Peyer's patch (tissue), 4 donors: ENCODE data around the gene RSBN1L. TPM values are rescaled to one million over a fixed set of nuclear protein-coding genes. Genes with fewer than 3 reads are reported as not detected.

Experiments used
- DNase-seq, 3 donors: peaks; one replicate each; pipeline ENCODE4 v3.0.0-alpha.2; 2017 to 2019
- H3K27ac ChIP-seq, 4 donors: fragments of 200-600 bp; sonication (generic); one replicate each; pipeline ENCODE4 v1.5.1; 2016 to 2019
- H3K27me3 ChIP-seq, 2 donors: fragments of 200-600 bp; sonication (generic); one replicate each; pipeline ENCODE4 v1.5.1; 2019
- H3K36me3 ChIP-seq, 3 donors: fragments of 200-600 bp; sonication (generic); one replicate each; pipeline ENCODE4 v1.5.1; 2016 to 2019
- H3K4me1 ChIP-seq, 4 donors: fragments of 200-600 bp; sonication (generic); one replicate each; pipeline ENCODE4 v1.5.1; 2016 to 2019
- H3K4me3 ChIP-seq, 4 donors: fragments of 200-600 bp; sonication (generic); 1 replicate in 3 of 4; 2 replicates in 1 of 4; pipeline ENCODE4 v1.5.1; 2016 to 2019; ENCODE audit warnings: mild to moderate bottlenecking in 1 of 4
- H3K9me3 ChIP-seq, 4 donors: fragments of 200-600 bp; sonication (generic); one replicate each; pipeline ENCODE4 v1.5.1; 2016 to 2019; ENCODE audit warnings: mild to moderate bottlenecking in 1 of 4
- CTCF ChIP-seq, 6 experiments: fragments of 450-650 bp in 4 of 6; fragments of 200-600 bp in 2 of 6; sonication (generic) in 1 of 6; IDR thresholded peaks; one replicate each; pipeline ENCODE4 v1.5.1; 2017 to 2019; ENCODE audit warnings: antibody characterized with exemption in 6 of 6, mild to moderate bottlenecking in 3 of 6, moderate library complexity in 1 of 6
- POLR2A ChIP-seq, 2 donors: fragments of 450-650 bp; IDR thresholded peaks; one replicate each; pipeline ENCODE4 v1.5.1; 2017; ENCODE audit warnings: antibody characterized with exemption in 2 of 2, mild to moderate bottlenecking in 2 of 2, moderate library complexity in 2 of 2
- total RNA-seq, 4 donors: library from RNA; depleted of rRNA; stranded (reverse); fragments of >200 nt; gene quantifications; one replicate each; pipeline ENCODE4 v1.1.0, GENCODE V29; 2016

RSBN1L gene
- total RNA-seq, 4 donors from 2014 or later: 18.9 to 57.8 (median 23.6) TPM

- no peak overlapping the region for H3K27ac ChIP-seq
- H3K36me3 ChIP-seq: no peaks in the 10 kb centered on the region
- no peaks in the 10 kb centered on the region for H3K27me3 ChIP-seq
- TF ChIP-seq POLR2A (IDR thresholded peaks at IDR 0.05) (no peak), CTCF (IDR thresholded peaks at IDR 0.05) (no peak)
- no peak for DNase-seq
- H3K9me3 ChIP-seq: no peaks in the 10 kb centered on the region
- peaks cover 0 to 9% (median 0%) of the 10 kb centered on the region in 4 donors for H3K4me1 ChIP-seq
- H3K4me3 ChIP-seq: no peak overlapping the region
Measured at GRCh38 chr7:77786741-77787140, 90.5 kb downstream of the RSBN1L start.

GRCh38 chr7:77788327-77788902 is 92.2 kb downstream of the RSBN1L start:
- H3K4me1 ChIP-seq: peaks cover 0 to 12% (median 0%) of the 10 kb centered on the region in 4 donors
- H3K4me3 ChIP-seq: no peak overlapping the region
- DNase-seq: no peak
- H3K27ac ChIP-seq: no peak overlapping the region
- no peaks in the 10 kb centered on the region for H3K9me3 ChIP-seq
- H3K36me3 ChIP-seq: no peaks in the 10 kb centered on the region
- TF ChIP-seq POLR2A (IDR thresholded peaks at IDR 0.05) (no peak), CTCF (IDR thresholded peaks at IDR 0.05) (no peak)
- no peaks in the 10 kb centered on the region for H3K27me3 ChIP-seq

GRCh38 chr7:77791336-77791735 is 95.1 kb downstream of the RSBN1L start:
- Histone ChIP-seq H3K27me3 (no peaks in the 10 kb centered on the region), H3K36me3 (peaks cover 0 to 6% (median 0%) of the 10 kb centered on the region in 3 donors), H3K27ac (no peak overlapping the region), H3K4me3 (no peak overlapping the region), H3K4me1 (peaks cover 0 to 15% (median 0%) of the 10 kb centered on the region in 4 donors), H3K9me3 (no peaks in the 10 kb centered on the region)
- no peak for DNase-seq
- TF ChIP-seq POLR2A (IDR thresholded peaks at IDR 0.05): no peak
- TF ChIP-seq CTCF (IDR thresholded peaks at IDR 0.05): no peak

GRCh38 chr7:77791956-77792355 is 95.7 kb downstream of the RSBN1L start:
- no peak overlapping the region for H3K27ac ChIP-seq
- TF ChIP-seq CTCF (IDR thresholded peaks at IDR 0.05): no peak
- TF ChIP-seq POLR2A (IDR thresholded peaks at IDR 0.05): no peak
- no peak for DNase-seq
- no peaks in the 10 kb centered on the region for H3K27me3 ChIP-seq
- H3K9me3 ChIP-seq: no peaks in the 10 kb centered on the region
- H3K4me1 ChIP-seq: peaks cover 0 to 21% (median 2%) of the 10 kb centered on the region in 4 donors
- no peak overlapping the region for H3K4me3 ChIP-seq
- peaks cover 0 to 6% (median 0%) of the 10 kb centered on the region in 3 donors for H3K36me3 ChIP-seq

- Histone ChIP-seq H3K36me3 (peaks cover 0 to 6% (median 0%) of the 10 kb centered on the region in 3 donors), H3K9me3 (no peaks in the 10 kb centered on the region), H3K27me3 (no peaks in the 10 kb centered on the region), H3K27ac (no peak overlapping the region), H3K4me1 (peaks cover 0 to 27% (median 5%) of the 10 kb centered on the region in 4 donors), H3K4me3 (no peak overlapping the region)
- TF ChIP-seq CTCF (IDR thresholded peaks at IDR 0.05): no peak
- no peak for TF ChIP-seq POLR2A (IDR thresholded peaks at IDR 0.05)
- DNase-seq: no peak
Measured at GRCh38 chr7:77794000-77794399, 97.7 kb downstream of the RSBN1L start.
